Fibroblast of the aortic adventitia (primary cell): ENCODE measurements around the gene SYTL3. TPM values are rescaled to one million over a fixed set of nuclear protein-coding genes. Genes with fewer than 3 reads are reported as not detected.

ENCODE experiments used
- DNase-seq: peaks from one replicate; pipeline ENCODE4 v3.0.0-alpha.2; 2010; ENCODE audit warnings: low read depth
- H3K4me3 ChIP-seq: 2 replicates; pipeline ENCODE4 v1.5.1; 2011; ENCODE audit warnings: low read depth, mild to moderate bottlenecking, control low read depth, low read length, moderate library complexity
- small RNA-seq: library from RNA; depleted of rRNA; stranded (forward); fragments of <200 nt; gene quantifications from one replicate; pipeline ENCODE3, GENCODE V24; 2012
- total RNA-seq: library from RNA; depleted of rRNA; stranded (reverse); fragments of >200 nt; gene quantifications from 2 replicates; pipeline ENCODE4 v1.2.3, GENCODE V29; 2012; ENCODE audit warnings: low replicate concordance
- TF ChIP-seq, protein P1 (sequence below): IDR thresholded peaks from 2 replicates; pipeline ENCODE4 v1.5.1; 2011; ENCODE audit warnings: mild to moderate bottlenecking, low read length, control low read depth, inconsistent platforms; ENCODE audit not compliant: insufficient read depth

SYTL3 gene
- total RNA-seq, 1 donor: 1.9 TPM

DNA sequence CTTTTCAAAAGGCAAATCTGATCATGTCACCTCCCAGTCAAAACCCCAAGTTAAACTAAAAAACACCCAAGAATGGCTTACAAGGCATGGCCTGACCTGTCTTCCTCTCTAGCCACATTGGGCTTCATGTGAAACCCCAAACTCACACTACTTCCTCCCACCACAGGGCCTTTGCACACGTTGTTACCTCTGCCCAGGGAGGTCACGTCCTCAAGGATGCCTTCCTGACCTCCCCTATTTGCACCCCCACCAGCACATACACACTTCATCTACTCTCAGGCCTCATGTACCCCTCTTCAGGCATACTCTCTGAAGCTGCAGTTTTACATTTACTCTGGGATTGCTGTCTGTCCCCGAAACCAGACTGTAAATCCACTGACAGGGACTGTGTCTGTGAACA is 163.2 kb downstream of the SYTL3 start:
- no peak overlapping the region for H3K4me3 ChIP-seq
- TF ChIP-seq, protein P1, sequence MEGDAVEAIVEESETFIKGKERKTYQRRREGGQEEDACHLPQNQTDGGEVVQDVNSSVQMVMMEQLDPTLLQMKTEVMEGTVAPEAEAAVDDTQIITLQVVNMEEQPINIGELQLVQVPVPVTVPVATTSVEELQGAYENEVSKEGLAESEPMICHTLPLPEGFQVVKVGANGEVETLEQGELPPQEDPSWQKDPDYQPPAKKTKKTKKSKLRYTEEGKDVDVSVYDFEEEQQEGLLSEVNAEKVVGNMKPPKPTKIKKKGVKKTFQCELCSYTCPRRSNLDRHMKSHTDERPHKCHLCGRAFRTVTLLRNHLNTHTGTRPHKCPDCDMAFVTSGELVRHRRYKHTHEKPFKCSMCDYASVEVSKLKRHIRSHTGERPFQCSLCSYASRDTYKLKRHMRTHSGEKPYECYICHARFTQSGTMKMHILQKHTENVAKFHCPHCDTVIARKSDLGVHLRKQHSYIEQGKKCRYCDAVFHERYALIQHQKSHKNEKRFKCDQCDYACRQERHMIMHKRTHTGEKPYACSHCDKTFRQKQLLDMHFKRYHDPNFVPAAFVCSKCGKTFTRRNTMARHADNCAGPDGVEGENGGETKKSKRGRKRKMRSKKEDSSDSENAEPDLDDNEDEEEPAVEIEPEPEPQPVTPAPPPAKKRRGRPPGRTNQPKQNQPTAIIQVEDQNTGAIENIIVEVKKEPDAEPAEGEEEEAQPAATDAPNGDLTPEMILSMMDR: no peak
- no peak for DNase-seq

Small RNA genes lying within 50 kb of the gene (small RNA-seq; reads per million reads assigned to genes)
- gene MIR3918: not detected
- not detected for gene MIR7161

Other genes with a start within 250 kb of the SYTL3 start
- gene TMEM181, start 90.0 kb upstream of the SYTL3 start, total RNA-seq: 24.1 and 36.2 TPM in 2 replicates
- 65.4 and 138 TPM in 2 replicates for gene DYNLT1, start 5.3 kb upstream of the SYTL3 start, total RNA-seq
- gene EZR, start 169.3 kb downstream of the SYTL3 start, total RNA-seq: 41.3 and 47.0 TPM in 2 replicates